GM19351 (cell line): ENCODE measurements around the gene SARS1.

Source experiments
- ATAC-seq: cut with Tn5 transposase; IDR thresholded peaks from one replicate; pipeline ENCODE4 v1.9.1; 2021; ENCODE audit warnings: mild to moderate bottlenecking, moderate library complexity; ENCODE audit not compliant: unreplicated experiment

SARS1 gene

GRCh38 chr1:109259674-109260557, 46.2 kb downstream of the SARS1 start:
- ATAC-seq, result no peak

GRCh38 chr1:109261006-109261405, 47.3 kb downstream of the SARS1 start:
- no peak for ATAC-seq

GRCh38 chr1:109261578-109261977, 47.9 kb downstream of the SARS1 start:
- ATAC-seq, result no peak

GRCh38 chr1:109262231-109263055, 48.7 kb downstream of the SARS1 start:
- ATAC-seq, result no peak

- ATAC-seq, result no peak
Measured at GRCh38 chr1:109263234-109263596, 49.5 kb downstream of the SARS1 start.

- ATAC-seq, result peak; percentile 81
Measured at GRCh38 chr1:109263597-109264378, 50.1 kb downstream of the SARS1 start.

- ATAC-seq, result no peak
Measured at GRCh38 chr1:109264379-109264755, 50.6 kb downstream of the SARS1 start.

- no peak for ATAC-seq
Measured at GRCh38 chr1:109265016-109265415, 51.3 kb downstream of the SARS1 start.

GRCh38 chr1:109265741-109266330, 52.1 kb downstream of the SARS1 start:
- ATAC-seq, result no peak

GRCh38 chr1:109266965-109267364, 53.2 kb downstream of the SARS1 start:
- no peak for ATAC-seq

GRCh38 chr1:109267743-109268300, 54.1 kb downstream of the SARS1 start:
- ATAC-seq, result no peak

- ATAC-seq, result no peak
Measured at GRCh38 chr1:109268431-109269211, 54.9 kb downstream of the SARS1 start.

GRCh38 chr1:109269212-109269980, 55.7 kb downstream of the SARS1 start:
- no peak for ATAC-seq

GRCh38 chr1:109269981-109270622, 56.4 kb downstream of the SARS1 start:
- ATAC-seq, result no peak

- no peak for ATAC-seq
Measured at GRCh38 chr1:109270623-109271317, 57.1 kb downstream of the SARS1 start.

GRCh38 chr1:109271458-109271857, 57.7 kb downstream of the SARS1 start:
- no peak for ATAC-seq

GRCh38 chr1:109272021-109272799, 58.5 kb downstream of the SARS1 start:
- no peak for ATAC-seq
